Pancreas (tissue), 10 donors: ENCODE measurements around the gene TIGAR. TPM values are rescaled to one million over a fixed set of nuclear protein-coding genes. Genes with fewer than 3 reads are reported as not detected.
A peak's percentile ranks its signal among the peaks of the same experiment; 100 is the strongest.

Experiments used
- ATAC-seq, 4 donors: fragments of 200-7000 bp; cut with Tn5 transposase; one replicate each; pipeline versions ENCODE4 v1.8.0 to v1.9.1; 2020; ENCODE audit warnings: mild to moderate bottlenecking in 4 of 4, moderate library complexity in 4 of 4
- DNase-seq, 6 donors: peaks; one replicate each; pipeline ENCODE4 v3.0.0-alpha.2; 2020
- FAIRE-seq: peaks from 2 replicates; lab custom pipeline; 2012; peaks lifted over from hg19 to GRCh38; lab: Jason Lieb, UNC
- H3K27ac ChIP-seq, 4 donors: fragments of 200-600 bp; sonication (generic); 1 replicate in 3 of 4; 2 replicates in 1 of 4; pipeline versions ENCODE4 v1.5.0 to v1.8.0; 2020
- H3K27me3 ChIP-seq, 4 donors: fragments of 200-600 bp; one replicate each; pipeline ENCODE4 v1.8.0; 2021
- H3K36me3 ChIP-seq, 3 donors: fragments of 200-600 bp; sonication (generic) in 1 of 3; one replicate each; pipeline versions ENCODE4 v1.5.0 to v1.8.0; 2020 to 2021
- H3K4me1 ChIP-seq, 3 donors: fragments of 200-600 bp; one replicate each; pipeline ENCODE4 v1.8.0; 2021
- H3K4me3 ChIP-seq, 4 donors: fragments of 200-600 bp; sonication (generic) in 2 of 4; one replicate each; pipeline versions ENCODE4 v1.5.0 to v1.8.0; 2020 to 2021
- H3K9me3 ChIP-seq, 4 donors: fragments of 200-600 bp; one replicate each; pipeline ENCODE4 v1.8.0; 2021
- CTCF ChIP-seq, 4 donors: fragments of 200-600 bp; sonication (generic) in 3 of 4; IDR thresholded peaks; one replicate each; pipeline versions ENCODE4 v1.5.0 to v1.8.0; 2021; ENCODE audit warnings: antibody characterized with exemption in 4 of 4
- WGBS, 2 donors: extraction: QIAGEN DNeasy Blood & Tissue Kit; methylation state at CpG; one replicate each; pipeline ENCODE4 v1.1.7; 2013; 5-methylcytosine and 5-hydroxymethylcytosine counted together
- intact Hi-C, 3 donors: fragments of 100-400 bp; cut with DNase I; formaldehyde crosslinking; loops; one replicate each; pipeline versions ENCODE4 v1.11.1 to v1.14.2; 2022
- polyA plus RNA-seq, 2 donors: library from polyadenylated mRNA; stranded (reverse); fragments of 200-250 nt; gene quantifications; one replicate each; pipeline ENCODE4 v1.2.3, GENCODE V29; 2013
- total RNA-seq, 6 donors: library from RNA; stranded (reverse); fragmentation: NEBNext Ultra II Directional in 4 of 6; extraction: Animal tissue kit (Norgen Biotek cat#: 25700) in 4 of 6; gene quantifications; one replicate each; pipeline versions ENCODE4 v1.2.1 to v1.2.4, GENCODE V29; 2021 to 2023
- donor health status: healthy with polysubstance abuse.
- donor health status: DM: no; HTN: no; CAD: no; lungs with moderate emphysema.
- donor health status: DM: no; HTN: no; CAD: no.
- donor health status: control.
- donor health status: control.
- donor health status: Bipolar disorder and iron deficiency.
- donor health status: DM: yes; HTN: yes; CAD: no.
- donor health status: DM: no; HTN: no; CAD: no.
- donor health status: DM: no; HTN: no; CAD: no.
- donor health status: DM: yes; HTN: yes; CAD: no.

The TIGAR gene
- 1 to 10 TPM in 5 of 6 donors, under 1 TPM in 1; 0.51 to 5.5 (median 1.8) TPM for total RNA-seq
- 1 to 10 TPM; 1.4 to 2.3 TPM for polyA plus RNA-seq

GRCh38 chr12:4320853-4321701 is at the start of gene TIGAR:
Gene TIGAR (plus strand): TSS chr12:4321213. CDS start chr12:4321272, 59 bp downstream.
- H3K27me3 ChIP-seq: no peaks in the 10 kb centered on the region
- peak within 1 kb of the TSS; percentile 55 to 76 (median 60) for H3K27ac ChIP-seq
- 0% methylated on average over 60 to 76 of the region's 76 CpGs for WGBS, 2 donors
- no peaks in the 10 kb centered on the region for H3K9me3 ChIP-seq
- ATAC-seq (peak; percentile 99 to 100 (median 100)), FAIRE-seq (no peak), DNase-seq (peak; percentile 88 to 97 (median 94))
- H3K36me3 ChIP-seq: no peaks in the 10 kb centered on the region
- TF ChIP-seq CTCF (IDR thresholded peaks at IDR 0.05): no peak
- intact Hi-C loops: no loop called here
- H3K4me1 ChIP-seq: peaks cover 0 to 8% (median 0%) of the 10 kb centered on the region in 3 donors
- H3K4me3 ChIP-seq: peak within 1 kb of the TSS; percentile 78 to 96 (median 89)

- 1 to 2% methylated on average over 37 to 43 of the region's 43 CpGs for WGBS, 2 donors
- H3K27me3 ChIP-seq: peaks cover 0 to 14% (median 0%) of the 10 kb centered on the region in 4 donors
- no peaks in the 10 kb centered on the region for H3K36me3 ChIP-seq
- FAIRE-seq (no peak), ATAC-seq (peak; percentile 35 to 47 (median 42)), DNase-seq (peak in 5 of 6 donors; percentile 58 to 82 (median 69))
- H3K9me3 ChIP-seq: no peaks in the 10 kb centered on the region
- H3K4me3 ChIP-seq: peak overlapping the region; percentile 7 to 81 (median 42)
- intact Hi-C loops: loop anchor here in 1 of 3 donors (10.0 kb wide), 2 partner anchors 277 to 387 kb away; no protein-coding TSS in a partner anchor
- peaks cover 9 to 25% (median 10%) of the 10 kb centered on the region in 3 donors for H3K4me1 ChIP-seq
- H3K27ac ChIP-seq: peak overlapping the region in 2 of 4 donors; percentile 59 to 71
- TF ChIP-seq CTCF (IDR thresholded peaks at IDR 0.05): no peak
These were observed 49.1 kb upstream of the TIGAR start for GRCh38 chr12:4271717-4272423.

- DNase-seq: peak in 5 of 6 donors; percentile 33 to 70 (median 57)
- WGBS, 2 donors: 2% methylated on average over 51 to 62 of the region's 62 CpGs
- Histone ChIP-seq H3K4me1 (peaks cover 10 to 25% (median 16%) of the 10 kb centered on the region in 3 donors), H3K36me3 (no peaks in the 10 kb centered on the region), H3K9me3 (no peaks in the 10 kb centered on the region), H3K27me3 (peaks cover 0 to 9% (median 0%) of the 10 kb centered on the region in 4 donors), H3K27ac (peak overlapping the region in 2 of 4 donors; percentile 59 to 71), H3K4me3 (peak overlapping the region; percentile 7 to 81 (median 39))
- intact Hi-C loops: loop anchor here in 1 of 3 donors (10.0 kb wide), 2 partner anchors 278 to 388 kb away; no protein-coding TSS in a partner anchor
- peak; percentile 0 to 1 (median 0) for ATAC-seq
- no peak for TF ChIP-seq CTCF (IDR thresholded peaks at IDR 0.05)
- no peak for FAIRE-seq
These were observed 48.4 kb upstream of the TIGAR start for GRCh38 chr12:4272424-4273272.

GRCh38 chr12:4273273-4273651 is 47.8 kb upstream of the TIGAR start:
- FAIRE-seq (no peak), DNase-seq (no peak), ATAC-seq (no peak)
- WGBS, 2 donors: 0 to 2% methylated on average over 10 of the region's 10 CpGs
- H3K36me3 ChIP-seq: no peaks in the 10 kb centered on the region
- no peaks in the 10 kb centered on the region for H3K9me3 ChIP-seq
- intact Hi-C loops: loop anchor here in 1 of 3 donors (10.0 kb wide), 2 partner anchors 278 to 388 kb away; no protein-coding TSS in a partner anchor
- peak overlapping the region in 3 of 4 donors; percentile 27 to 81 (median 66) for H3K4me3 ChIP-seq
- H3K4me1 ChIP-seq: peaks cover 10 to 25% (median 16%) of the 10 kb centered on the region in 3 donors
- no peak for TF ChIP-seq CTCF (IDR thresholded peaks at IDR 0.05)
- H3K27ac ChIP-seq: peak overlapping the region in 2 of 4 donors; percentile 59 to 71
- H3K27me3 ChIP-seq: peaks cover 0 to 4% (median 0%) of the 10 kb centered on the region in 4 donors
